ENCODE results near the gene CHCHD4. TPM values are rescaled to one million over a fixed set of nuclear protein-coding genes. Genes with fewer than 3 reads are reported as not detected.
A peak's percentile ranks its signal among the peaks of the same experiment; 100 is the strongest.

CHCHD4 gene
- total and polyA plus RNA-seq, 2 experiments from 2014 or later, result 31.1 to 39.2 TPM

DNA sequence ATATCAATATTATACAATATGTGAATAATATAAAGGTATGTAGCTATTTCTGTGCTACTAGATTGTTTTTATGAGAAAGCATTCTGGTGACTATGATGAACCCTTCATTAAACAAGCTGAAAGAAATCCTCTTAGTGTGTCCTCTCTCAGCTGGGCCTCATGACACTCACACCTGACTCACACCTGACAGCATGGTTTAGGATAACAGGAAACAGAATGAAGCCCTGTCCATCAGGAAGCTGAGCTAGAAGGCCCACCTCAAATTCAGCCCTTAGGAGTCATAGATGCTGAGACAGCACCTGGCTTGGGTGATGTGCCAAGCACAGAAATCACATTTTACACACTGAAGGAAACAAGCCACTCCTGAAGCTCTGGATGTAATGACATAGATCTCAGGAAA lies 30.8 kb downstream of the CHCHD4 start (continued):
- TF ChIP-seq, protein P1, sequence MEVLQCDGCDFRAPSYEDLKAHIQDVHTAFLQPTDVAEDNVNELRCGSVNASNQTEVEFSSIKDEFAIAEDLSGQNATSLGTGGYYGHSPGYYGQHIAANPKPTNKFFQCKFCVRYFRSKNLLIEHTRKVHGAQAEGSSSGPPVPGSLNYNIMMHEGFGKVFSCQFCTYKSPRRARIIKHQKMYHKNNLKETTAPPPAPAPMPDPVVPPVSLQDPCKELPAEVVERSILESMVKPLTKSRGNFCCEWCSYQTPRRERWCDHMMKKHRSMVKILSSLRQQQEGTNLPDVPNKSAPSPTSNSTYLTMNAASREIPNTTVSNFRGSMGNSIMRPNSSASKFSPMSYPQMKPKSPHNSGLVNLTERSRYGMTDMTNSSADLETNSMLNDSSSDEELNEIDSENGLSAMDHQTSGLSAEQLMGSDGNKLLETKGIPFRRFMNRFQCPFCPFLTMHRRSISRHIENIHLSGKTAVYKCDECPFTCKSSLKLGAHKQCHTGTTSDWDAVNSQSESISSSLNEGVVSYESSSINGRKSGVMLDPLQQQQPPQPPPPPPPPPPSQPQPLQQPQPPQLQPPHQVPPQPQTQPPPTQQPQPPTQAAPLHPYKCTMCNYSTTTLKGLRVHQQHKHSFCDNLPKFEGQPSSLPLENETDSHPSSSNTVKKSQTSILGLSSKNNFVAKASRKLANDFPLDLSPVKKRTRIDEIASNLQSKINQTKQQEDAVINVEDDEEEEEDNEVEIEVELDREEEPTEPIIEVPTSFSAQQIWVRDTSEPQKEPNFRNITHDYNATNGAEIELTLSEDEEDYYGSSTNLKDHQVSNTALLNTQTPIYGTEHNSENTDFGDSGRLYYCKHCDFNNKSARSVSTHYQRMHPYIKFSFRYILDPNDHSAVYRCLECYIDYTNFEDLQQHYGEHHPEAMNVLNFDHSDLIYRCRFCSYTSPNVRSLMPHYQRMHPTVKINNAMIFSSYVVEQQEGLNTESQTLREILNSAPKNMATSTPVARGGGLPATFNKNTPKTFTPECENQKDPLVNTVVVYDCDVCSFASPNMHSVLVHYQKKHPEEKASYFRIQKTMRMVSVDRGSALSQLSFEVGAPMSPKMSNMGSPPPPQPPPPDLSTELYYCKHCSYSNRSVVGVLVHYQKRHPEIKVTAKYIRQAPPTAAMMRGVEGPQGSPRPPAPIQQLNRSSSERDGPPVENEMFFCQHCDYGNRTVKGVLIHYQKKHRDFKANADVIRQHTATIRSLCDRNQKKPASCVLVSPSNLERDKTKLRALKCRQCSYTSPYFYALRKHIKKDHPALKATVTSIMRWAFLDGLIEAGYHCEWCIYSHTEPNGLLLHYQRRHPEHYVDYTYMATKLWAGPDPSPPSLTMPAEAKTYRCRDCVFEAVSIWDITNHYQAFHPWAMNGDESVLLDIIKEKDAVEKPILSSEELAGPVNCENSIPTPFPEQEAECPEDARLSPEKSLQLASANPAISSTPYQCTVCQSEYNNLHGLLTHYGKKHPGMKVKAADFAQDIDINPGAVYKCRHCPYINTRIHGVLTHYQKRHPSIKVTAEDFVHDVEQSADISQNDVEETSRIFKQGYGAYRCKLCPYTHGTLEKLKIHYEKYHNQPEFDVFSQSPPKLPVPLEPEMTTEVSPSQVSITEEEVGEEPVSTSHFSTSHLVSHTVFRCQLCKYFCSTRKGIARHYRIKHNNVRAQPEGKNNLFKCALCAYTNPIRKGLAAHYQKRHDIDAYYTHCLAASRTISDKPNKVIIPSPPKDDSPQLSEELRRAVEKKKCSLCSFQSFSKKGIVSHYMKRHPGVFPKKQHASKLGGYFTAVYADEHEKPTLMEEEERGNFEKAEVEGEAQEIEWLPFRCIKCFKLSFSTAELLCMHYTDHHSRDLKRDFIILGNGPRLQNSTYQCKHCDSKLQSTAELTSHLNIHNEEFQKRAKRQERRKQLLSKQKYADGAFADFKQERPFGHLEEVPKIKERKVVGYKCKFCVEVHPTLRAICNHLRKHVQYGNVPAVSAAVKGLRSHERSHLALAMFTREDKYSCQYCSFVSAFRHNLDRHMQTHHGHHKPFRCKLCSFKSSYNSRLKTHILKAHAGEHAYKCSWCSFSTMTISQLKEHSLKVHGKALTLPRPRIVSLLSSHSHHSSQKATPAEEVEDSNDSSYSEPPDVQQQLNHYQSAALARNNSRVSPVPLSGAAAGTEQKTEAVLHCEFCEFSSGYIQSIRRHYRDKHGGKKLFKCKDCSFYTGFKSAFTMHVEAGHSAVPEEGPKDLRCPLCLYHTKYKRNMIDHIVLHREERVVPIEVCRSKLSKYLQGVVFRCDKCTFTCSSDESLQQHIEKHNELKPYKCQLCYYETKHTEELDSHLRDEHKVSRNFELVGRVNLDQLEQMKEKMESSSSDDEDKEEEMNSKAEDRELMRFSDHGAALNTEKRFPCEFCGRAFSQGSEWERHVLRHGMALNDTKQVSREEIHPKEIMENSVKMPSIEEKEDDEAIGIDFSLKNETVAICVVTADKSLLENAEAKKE (CRISPR knock-in tag; IDR thresholded peaks at IDR 0.05), result no peak
- TF ChIP-seq ZNF114 (CRISPR knock-in tag; IDR thresholded peaks at IDR 0.05) (no peak), CREB1 (CRISPR knock-in tag; IDR thresholded peaks at IDR 0.05; ENCODE audit: low read depth) (no peak)

DNA sequence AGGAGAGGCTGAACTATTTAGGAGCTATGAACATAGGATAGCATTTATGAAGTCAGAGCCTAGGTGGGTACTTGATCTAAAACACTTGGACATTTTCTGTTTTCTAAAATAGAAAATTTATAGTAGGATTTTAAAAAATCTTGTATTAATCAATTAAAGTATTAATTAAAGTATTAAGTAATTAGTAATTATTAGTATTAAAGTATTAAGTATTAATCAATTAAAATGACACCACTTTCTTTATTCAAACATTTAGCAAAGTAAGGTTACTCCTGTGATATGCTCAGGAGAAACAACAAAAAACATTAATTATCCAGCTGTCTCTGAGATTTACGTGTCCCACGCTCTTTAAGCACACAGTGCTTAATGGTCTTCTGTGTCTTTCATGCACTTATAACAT lies 32.2 kb downstream of the CHCHD4 start:
- peaks cover 7% of the 10 kb centered on the region for H3K27me3 Mint-ChIP-seq (ENCODE audit: insufficient read depth, low read depth, poor library complexity)
- ATAC-seq, result no peak
- H3K27ac ChIP-seq (ENCODE audit: low read depth), result 0 out of 2 replicates have a peak overlapping the region, but pooled peaks have one; percentile 24
- H3K9me2 ChIP-seq (ENCODE audit: insufficient read depth), result 0 out of 2 replicates have a peak, but pooled peaks cover 6% of the 10 kb centered on the region
- no peak for DNase-seq (ENCODE audit: low spot score)
- no peak overlapping the region for H3K4me3 Mint-ChIP-seq
- H2AFZ ChIP-seq, result no peak overlapping the region
- H3K27ac Mint-ChIP-seq, result no peak overlapping the region
- H3K4me1 Mint-ChIP-seq, result peaks cover 7% of the 10 kb centered on the region
- H3K4me3 ChIP-seq, result no peak overlapping the region
- peak overlapping the region; percentile 63; the same call in 1 of the 2 replicates for H3K4me2 ChIP-seq
- H3K79me2 ChIP-seq (replicated peaks; ENCODE audit: insufficient read depth), result no peaks in the 10 kb centered on the region
- no peaks in the 10 kb centered on the region for H3K36me3 ChIP-seq (ENCODE audit: insufficient read depth)
- H3K4me1 ChIP-seq (ENCODE audit: insufficient read depth), result peaks cover 12% of the 10 kb centered on the region
- peaks cover 18% of the 10 kb centered on the region for H3K9me3 Mint-ChIP-seq
- H3F3A ChIP-seq (replicated peaks; ENCODE audit: low read depth), result no peaks in the 10 kb centered on the region
- H3K36me3 Mint-ChIP-seq (ENCODE audit: low read depth), result peaks cover 3% of the 10 kb centered on the region
- H3K27me3 ChIP-seq (ENCODE audit: insufficient read depth), result no peaks in the 10 kb centered on the region
- no peaks in the 10 kb centered on the region for H4K20me1 ChIP-seq (replicated peaks; ENCODE audit: insufficient read depth)
- TF ChIP-seq, protein P1 (CRISPR knock-in tag; IDR thresholded peaks at IDR 0.05), result no peak
- TF ChIP-seq JUNB (IDR thresholded peaks at IDR 0.05; ENCODE audit: unreplicated experiment), result no peak
- TF ChIP-seq REST (IDR thresholded peaks at IDR 0.05; ENCODE audit: unreplicated experiment), result no peak
- no peak for TF ChIP-seq EZH2phosphoT487 (IDR thresholded peaks at IDR 0.05; ENCODE audit: unreplicated experiment)
- no peak for TF ChIP-seq ZNF114 (CRISPR knock-in tag; IDR thresholded peaks at IDR 0.05)

Measured in GM23338 (cell line).